CD4-positive, alpha-beta T cell treated with Interferon alpha-2 for 1 hour (primary cell): Measurements from ENCODE around the gene RHOJ.
"Not testable (repeated sequence)": the region's sequence is repeated elsewhere in the genome, so short reads cannot be mapped to it uniquely, and the experiment has no call there.

Experiments used
- DNase-seq, 2 donors: peaks; one replicate each; pipeline ENCODE4 v3.0.0-alpha.2; 2020 to 2022

RHOJ gene

DNA sequence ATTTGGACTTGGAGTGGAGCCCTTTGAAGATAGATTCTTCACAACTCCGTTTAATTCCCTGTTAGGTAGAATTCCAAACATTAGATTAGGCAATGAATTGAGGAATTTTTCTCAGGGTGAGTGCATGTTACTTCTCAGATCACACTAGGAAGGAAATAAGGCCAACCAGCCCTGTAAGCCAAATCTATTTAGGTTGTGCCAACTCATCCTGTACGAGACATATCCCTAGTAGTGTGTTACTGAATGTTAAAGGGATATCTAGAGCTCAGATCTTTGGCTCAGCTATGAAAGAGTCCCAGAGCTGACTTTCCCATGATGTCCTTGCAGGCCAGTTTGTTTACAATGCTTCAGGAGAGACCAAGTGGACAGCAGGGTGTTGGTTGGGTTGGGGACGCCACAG lies 68.9 kb downstream of the RHOJ start:
- no peak for DNase-seq

DNA sequence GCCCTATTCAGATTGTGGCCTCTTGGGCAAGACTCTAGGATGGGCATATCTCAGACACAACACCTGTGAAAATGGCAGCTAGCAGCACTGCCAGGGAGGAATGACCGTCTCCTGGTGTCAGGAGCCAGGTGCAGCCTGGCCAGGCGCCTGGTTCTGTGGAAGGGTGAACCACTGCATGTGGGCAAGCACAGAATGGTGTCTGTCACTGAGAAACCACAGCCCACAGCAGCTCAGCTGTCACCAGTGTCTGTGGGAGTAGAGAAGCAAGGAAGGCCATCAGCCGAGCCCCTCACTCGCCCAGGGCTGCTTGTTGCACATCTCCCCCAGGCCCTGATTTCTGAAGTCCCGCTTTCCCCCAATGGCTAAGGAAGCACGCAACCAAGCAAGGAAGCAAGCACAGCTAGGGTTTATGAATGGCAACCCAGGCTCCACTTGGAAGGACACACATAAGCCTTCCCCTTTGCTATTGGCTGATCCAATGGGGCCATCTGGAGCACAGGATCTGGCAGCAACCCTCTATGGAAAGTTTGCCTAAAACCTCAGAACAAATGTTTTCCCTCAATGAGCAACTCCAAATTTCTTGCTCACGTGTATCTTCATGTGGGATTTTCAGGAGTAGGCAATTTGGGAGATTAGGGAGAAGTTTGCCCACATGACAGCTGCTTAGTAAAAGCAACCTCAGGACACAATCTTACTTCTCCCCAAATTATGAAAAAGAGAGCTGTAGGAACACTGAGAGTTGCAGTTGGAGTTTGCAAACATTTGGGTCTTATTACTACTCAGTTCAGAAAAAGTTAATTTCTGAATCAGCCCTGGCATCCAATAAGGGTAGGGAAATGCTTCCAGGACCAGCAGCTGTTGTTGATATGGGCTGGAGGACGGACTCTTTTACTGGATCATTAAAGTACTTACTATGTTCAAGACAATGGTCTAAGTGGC lies 69.7 kb downstream of the RHOJ start:
- no peak for DNase-seq

DNA sequence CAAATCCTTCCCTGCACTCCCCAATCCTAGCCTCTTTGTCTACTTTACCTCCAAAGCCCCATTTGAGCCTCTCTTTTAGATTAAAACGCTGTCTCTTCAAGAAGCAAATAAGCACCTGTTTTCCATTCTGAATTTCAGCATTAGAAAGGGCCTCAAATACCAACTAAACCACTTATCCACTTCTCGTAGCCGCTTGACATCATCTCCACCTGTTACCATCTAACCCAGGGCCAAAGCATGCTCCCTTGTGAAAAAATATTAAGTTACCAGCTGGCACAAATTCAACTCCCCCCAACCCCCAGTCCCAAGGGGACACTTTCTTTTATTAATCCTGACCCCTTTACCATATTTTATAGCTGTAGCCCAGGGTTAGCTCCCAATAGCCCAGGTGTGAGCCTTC lies 71.4 kb downstream of the RHOJ start:
- DNase-seq: no peak

DNA sequence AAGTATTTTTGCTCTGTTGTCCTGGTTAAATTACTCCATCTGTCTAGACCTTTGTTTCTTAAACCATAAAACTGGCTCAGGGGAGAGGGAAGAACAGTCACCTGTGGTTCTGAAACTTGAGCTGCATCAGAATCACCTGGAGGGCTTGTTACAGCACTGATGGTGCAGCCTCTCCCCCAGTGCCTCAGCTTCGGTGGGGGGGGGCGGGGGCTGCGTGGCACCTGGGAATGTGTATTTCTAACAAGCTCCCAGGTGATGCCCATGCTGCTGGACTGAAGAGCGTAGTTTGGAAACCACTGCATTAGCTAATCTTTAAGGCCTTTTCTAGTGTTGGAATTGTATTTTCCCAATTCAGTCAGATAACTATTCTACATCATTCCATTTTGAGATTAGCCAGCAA lies 71.8 kb downstream of the RHOJ start:
- no peak for DNase-seq

DNA sequence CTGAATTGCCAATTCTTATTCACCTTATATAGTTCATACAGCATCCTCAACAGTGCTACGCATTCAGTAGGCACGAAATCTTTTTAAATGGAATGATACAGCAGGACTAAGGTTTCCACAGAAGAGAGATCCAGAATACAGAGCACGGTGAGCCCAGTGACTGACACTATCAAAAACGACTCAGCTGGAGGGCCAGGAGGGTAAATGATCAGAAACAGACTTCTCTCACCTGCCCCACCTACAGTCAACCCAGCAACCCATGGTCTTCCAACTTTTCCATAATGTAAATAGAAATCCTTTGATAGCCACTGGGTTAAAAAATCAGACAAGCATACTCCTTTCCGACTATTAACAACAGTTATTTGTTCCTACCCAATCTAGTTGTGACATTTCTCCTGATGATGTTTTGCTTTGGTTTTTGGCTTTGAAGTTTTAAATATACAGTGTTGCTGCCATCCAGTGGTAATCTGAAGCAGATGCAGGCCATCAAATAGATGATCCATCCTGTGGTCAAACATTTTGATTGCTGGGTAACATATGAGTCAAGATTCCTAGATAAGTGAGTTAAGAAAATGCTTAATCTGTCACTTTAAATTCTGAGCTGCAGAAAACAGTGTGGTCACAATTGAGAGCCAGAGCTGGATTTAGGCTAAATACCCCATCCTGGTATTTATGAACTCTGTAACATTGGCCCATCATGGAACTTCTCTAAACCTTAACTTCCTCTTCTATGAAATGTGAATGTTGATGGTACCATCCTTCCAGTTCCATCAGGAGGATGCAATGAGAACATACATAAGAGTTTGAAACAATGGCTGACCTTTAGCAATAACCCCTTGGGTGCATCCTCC lies 72.5 kb downstream of the RHOJ start:
- DNase-seq: peak in 1 of 2 donors; percentile 16

DNA sequence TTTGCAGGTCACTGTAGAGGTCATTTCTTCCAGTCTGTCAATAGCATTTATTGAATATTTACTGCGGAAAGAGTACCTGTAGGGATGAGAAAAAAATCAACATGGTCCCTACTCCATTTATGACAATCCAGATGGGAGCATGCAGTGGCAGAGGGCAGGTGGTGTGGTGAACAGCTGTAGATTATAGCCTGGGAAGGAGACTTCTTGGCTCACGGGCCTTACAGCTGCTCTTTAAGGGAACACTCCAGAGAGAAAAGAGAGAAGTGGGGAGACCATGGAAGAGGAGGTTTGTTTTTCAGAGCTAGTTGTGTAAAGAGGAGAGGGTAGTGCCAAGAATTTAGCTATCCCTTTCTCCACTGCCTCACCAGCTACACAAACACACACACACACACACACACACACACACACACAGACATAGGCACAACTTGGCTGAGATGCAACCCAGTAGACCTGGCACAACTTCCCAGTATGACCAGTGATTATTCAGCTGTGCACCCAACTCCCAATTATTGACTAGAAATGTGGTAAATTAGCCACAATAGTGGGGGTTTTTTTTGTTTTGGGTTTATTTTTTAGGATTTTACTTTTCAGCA lies 73.4 kb downstream of the RHOJ start:
- DNase-seq: no peak

DNA sequence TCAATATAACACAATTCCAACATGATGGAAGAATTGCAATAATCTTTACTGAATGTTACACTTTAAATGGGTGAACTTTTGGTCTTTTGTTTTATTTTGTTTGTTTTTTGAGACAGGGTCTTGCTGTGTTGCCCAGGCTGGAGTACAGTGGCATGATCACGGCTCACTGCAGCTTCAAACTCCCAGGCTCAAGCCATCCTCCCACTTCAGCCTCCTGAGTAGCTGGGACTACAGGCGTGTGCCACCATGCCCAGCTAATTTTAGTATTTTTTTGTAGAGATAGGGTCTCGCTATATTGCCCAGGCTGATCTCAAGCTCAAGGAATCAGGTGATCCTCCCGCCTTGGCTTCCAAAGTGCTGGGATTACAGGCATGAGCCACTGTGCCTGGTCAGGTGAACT lies 75.7 kb downstream of the RHOJ start:
- not testable (repeated sequence) for DNase-seq

DNA sequence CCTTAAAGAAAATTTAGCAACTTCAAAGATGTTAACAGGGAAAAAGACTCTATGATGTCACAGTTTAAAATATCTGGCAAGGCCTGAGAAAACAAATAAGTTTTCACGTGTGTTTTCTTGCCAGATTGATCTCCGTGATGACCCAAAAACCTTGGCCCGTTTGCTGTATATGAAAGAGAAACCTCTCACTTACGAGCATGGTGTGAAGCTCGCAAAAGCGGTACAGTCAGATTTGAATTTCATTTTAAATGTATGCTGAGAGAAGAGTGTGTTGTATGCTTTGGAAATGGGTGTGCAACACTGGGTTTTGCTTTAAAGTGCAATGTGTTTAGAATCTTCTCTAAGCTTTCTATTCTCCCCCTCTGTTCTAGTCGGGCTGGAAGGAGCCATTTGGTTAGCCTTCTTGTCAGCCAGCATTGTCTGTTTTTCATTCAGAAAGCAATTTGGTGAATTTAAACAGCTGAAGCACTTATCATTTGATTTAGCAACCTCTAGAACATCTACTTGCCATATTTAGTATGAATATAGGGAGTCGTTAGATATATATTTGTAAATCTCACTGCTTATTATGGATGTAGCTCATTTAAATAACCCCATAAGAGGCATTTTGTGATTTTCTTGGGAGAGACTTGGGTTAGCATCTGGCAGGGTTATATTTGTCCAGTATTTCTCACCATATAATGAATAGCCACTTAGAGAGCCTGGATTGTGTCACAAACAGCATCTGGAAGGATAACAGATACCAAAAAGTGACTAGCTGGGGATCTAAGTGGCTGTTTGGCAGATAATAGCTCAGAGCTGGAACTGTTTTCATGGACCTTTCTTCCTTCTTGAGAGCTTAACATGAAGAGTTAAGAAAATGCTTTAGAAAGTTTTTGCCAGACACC lies 79.0 kb downstream of the RHOJ start:
- DNase-seq: no peak

DNA sequence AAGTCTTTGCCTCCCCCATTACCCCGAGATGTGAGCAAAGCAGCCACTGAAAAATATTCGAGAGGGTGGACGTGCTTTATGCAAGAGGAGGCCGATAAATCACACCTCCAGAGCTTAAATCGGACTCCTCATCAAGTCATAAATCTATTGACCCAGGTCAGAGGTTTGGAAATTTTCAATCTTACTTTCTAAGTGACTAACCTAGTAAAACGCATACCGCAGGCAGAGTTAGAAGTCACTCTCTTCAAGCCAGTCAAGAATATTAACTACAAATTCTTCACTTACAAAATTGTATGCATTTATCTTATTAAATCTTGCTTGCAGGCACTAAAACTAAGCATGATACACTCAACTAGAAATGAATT lies 79.6 kb downstream of the RHOJ start:
- no peak for DNase-seq

DNA sequence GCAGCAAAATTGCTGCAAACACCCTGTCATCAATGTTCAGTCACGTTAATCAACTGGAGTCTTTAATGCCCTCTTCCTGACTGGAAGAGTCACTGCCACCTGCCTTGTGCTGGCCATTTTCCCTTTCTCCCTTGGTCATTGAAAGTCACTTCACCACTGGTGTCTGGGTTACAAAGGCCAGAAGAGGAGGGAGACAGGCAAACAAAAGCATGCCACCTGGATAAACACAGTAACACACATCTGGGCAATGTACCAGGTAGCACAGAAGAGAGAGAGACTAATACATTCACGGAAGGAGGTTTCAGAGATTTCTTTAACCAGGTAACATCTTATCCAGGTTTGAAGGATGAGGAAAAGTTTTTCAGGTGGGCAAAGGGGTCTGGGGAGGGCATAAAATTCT lies 81.8 kb downstream of the RHOJ start:
- no peak for DNase-seq

DNA sequence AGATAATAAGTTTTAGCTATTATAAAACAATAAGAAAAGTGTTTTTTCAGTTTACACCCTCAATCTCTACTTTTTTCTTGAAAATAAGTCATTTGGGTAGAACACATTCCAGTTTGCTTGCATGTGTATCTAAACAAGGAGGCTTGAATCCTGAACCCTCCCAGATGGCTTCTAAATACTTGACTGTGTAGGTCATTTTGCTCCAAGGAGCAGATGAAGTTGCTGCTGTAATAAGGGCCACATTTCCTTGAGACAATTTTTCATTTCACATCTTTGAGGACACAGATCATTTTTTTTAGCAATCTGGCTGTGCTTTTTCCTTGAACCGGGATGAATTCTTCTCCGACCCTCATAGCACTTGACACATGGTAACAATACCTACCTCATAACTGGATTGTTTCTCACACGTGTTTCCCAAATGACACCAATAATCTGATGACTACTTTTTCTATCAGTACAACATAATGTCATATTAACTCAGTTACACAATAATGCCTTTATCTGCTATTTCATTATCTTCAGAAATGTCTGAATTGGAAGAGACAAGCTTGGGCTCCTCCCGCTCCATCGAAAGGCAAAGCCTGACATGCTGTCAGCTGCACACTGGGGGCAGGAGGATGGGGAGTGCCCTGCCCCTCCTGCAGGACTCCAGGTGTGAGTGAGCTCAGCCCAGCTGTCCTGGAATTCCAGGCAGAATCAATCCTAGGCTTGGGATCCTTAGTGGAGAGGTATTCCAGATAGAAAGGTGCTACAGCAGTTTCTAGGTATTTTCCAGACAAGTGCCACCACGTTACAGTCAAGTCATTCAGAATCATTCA lies 83.6 kb downstream of the RHOJ start:
- DNase-seq: no peak

DNA sequence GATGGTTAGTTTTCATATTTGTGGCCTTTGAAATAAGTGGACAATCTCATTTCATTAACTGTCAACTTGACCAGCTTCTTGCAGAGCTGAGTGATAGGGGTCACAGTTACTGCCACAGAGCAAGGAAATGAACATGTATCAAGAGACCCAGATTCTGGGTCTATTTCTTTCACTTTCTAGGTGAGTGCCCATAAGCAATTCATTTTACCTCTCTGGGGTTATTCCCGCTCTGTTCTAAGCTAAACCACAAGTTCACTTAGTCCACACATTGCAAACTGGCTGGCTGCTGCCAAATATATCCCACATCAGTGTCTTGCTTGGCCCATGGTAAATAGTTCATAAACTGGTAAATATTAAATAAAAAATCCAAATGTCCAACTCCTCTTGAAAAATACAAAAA lies 84.6 kb downstream of the RHOJ start:
- no peak for DNase-seq

DNA sequence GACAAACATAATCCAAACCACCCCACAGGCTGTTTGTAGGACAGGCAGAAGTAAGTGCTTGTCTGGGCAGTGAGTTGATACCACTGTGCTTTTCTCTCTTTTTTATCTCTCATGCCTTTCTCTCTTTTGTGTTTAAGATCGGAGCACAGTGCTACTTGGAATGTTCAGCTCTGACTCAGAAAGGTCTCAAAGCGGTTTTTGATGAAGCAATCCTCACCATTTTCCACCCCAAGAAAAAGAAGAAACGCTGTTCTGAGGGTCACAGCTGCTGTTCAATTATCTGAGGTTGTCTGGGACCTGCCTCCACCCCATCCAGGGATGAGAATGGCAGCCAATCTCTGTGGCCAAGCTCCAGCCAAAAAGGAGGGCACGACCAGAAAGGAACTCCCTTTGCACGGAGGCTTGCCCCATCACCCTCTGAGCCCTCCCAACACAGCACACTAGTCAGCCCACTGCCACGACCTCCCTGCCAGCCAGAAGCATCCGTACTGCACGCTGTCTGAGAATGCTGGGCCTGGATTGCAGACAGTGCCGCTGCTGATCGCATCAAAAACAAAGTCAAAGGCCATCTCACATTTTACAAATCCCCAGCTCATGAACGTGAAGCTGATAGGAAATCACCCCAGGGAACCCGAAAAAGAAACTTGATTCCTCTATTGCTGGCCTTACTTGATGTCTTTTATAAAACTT lies 86.6 kb downstream of the RHOJ start:
- DNase-seq: no peak

DNA sequence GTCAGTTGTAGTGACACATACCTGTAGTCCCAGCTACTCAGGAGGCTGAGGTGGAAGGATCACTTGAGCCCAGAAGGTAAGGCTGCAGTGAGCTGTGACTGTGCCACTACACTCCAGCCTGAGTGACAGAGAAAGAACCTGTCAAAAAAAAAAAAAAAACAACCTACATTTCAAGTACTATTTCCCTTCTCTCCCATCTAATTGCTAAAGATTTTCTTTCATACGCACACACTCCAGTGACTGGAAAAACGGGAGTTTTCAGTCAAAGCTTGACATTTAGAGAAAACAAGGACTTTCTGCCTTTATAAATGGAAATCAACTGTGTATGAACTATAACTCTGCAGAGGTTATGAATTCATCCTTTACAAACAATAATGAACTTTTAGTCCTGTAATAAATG lies 88.6 kb downstream of the RHOJ start:
- DNase-seq: no peak

DNA sequence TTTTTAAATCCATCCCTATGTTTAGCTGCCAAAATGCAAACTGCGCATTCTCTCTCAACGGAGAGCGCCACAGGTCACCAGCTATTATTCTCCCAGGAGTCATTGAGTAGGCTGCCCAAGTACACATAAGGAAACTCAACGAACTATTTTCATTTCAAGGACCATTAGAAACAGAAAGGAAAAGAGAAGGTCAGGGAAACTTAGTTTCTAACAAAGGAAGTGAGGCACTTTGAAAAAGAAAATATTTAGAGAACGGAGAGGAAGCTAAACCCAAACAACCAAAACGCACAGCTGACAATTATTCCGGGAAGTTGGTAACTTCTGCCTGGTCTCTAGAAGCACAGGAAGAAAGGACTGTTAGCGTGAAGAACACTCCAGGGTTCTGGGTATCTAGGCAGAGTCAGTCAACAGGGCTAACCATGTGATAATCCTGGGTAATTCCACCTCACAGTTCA lies 91.0 kb downstream of the RHOJ start:
- DNase-seq: peak in 1 of 2 donors; percentile 8

DNA sequence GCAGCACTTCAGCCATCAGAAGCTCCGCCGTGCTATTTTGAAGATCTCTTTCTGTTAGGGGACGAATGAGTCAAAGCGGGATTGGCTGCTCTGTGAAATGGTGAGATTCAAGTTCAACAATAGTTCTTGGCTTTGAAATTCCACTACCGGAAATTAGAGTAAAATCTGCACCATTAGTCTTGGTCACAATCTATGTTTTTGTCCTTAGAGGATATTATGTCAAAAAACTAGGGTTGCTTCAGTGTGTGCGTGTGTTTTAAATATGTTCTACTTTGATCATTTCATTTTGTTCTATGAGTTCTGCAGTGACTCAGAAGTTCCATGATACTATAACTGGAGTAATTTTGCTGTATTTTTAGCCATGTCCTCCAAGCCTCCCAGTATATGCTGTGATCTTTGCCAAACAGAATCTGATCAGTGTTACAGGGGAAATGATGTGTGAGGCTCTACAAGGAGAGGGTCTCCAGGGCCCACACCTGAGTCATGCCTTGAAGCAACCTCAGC lies 91.9 kb downstream of the RHOJ start:
- DNase-seq: no peak

DNA sequence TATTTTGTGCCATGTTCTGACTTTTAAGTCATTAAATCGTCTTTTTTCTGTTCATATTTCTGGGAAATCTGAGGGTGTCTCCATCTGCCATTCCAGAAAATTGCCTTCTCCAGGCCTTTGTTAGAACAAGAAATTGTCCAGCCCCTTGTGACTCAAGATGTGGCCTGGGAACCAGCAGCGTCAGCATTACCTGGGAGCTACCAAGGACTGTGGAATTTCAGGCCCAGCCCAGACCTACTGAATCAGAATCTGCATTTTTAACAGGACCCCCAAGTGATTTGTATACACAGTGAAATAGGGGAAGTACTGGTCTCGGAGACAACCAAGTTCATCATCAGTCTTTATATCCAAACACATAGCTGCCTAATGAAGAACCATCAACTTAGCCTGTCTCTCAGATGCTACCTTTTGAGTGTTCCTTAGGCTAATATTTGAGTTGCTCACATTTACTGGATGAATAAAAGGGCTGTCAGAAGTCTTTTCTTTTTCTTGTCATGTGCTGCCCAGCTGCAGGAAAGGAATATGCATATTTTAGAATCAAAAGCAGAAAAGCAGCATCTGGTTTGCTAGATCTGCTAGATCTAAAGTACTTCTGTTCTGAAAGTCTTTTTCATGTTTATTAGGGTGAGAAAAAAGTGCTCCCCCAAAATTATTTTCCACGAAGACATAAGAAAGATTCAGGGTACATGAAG lies 93.3 kb downstream of the RHOJ start:
- no peak for DNase-seq

DNA sequence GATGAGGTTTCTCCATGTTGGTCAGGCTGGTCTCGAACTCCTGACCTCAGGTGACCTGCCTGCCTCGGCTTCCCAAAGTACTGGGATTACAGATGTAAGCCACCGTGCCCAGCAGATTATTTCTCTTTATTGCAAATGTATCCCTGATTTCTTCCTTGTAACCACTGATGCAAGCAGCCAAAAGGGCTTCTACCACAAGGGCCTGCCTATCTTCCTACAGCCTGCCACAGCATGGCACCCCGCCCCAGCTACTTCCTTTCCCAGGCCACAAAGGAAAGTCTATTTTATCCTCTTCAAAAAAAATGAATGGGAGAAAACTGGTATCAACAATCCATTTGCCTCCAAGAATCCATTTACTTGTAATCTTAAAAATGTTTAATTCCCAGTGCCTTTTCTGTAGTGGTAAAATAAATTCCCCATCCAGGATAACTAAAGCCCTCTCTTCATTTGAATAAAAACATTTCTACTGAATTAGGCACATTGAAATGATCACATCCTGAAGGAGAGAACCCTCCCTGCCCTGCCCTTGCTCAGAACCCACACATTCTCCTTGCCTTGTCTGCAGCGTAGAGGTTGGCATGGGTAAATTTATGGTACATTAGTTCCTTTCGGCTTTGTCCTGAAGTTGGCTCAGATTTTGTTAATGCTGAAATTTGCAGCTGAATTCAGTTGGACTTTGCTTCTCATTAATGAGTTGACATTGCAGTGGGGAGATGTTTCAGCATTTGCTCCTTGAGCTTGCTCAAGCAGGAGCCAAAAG lies 95.3 kb downstream of the RHOJ start:
- DNase-seq: no peak

DNA sequence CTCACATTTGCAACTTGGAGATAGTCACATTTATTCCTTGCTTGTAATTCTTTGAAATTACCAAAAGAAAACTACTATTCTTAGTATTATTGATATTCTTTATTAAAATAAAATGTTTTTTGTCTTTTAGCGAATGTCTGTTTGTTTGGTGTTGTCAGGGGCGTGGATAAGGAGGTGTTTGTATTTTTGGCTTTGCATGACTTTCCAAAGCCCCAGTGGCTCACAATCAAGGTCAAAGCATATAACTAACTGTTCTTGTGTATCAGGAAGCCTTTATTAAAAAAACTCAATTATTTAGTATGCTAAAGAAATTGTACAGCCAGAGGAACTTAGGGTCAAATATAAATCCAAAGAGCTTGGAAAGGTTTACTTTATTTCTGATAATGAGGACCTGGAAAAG lies 96.6 kb downstream of the RHOJ start:
- DNase-seq: no peak
